ENCODE data around the gene CRB2.
"Not testable (repeated sequence)": the region's sequence is repeated elsewhere in the genome, so short reads cannot be mapped to it uniquely, and the experiment has no call there.

The CRB2 gene

DNA sequence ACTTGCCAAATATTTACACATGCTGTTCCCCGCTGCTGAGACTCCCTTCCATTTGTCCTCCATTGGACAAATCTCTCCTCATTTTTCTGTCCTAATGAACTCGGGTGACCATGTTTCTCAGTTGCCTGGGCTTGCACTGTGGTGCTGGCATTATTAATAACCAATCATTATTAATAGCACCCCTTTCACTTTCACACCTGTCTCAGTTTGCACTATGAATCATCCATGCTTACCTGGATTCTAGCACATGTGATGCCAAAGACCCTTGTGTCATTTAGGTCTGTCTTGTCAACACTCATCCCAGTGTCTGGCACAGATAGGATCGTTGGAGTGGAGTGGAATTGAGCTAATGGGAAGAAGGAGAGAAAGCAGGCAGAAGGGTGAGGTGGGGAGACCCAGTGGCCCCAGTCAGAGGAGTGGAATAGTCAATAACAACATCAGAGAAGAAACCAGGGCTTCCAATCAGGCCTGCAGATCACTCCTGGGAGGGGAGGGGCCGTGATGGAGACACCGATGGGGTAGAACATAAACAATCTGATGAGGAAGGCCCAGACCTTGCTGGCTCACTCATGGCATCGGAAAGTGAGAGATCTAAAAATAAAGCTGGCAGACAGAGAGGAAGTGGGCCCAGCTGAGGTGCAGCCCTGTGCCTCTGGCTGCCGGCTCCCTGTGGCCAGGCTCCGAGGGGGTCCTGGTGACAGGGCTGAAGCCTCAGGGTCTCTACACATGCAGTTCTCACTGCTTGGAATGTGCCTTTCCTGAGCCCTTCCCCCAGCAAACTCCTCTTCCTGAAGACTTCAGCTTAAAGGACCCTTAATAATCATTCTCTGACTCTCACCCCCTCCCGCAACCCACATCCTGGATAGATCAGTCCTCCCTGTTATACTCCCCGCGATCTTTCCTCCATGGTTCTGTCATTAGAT is 33.5 kb upstream of the CRB2 start:
- H3K4me1 Mint-ChIP-seq: peaks cover 48% of the 10 kb centered on the region
- peak overlapping the region; percentile 96 for H3K27ac Mint-ChIP-seq
- CTCF ChIA-PET: interaction anchor here (0.8 to 1.2 kb wide), 5 partner anchors 15 to 54 kb away, joined by 3 to 6 read pairs (median 3); no protein-coding TSS in a partner anchor
- peak overlapping the region; percentile 59 for H3K4me3 Mint-ChIP-seq
- H3K36me3 Mint-ChIP-seq: peaks cover 2% of the 10 kb centered on the region
- peaks cover 19% of the 10 kb centered on the region for H3K27me3 Mint-ChIP-seq
- H3K9me3 Mint-ChIP-seq: no peaks in the 10 kb centered on the region
- DNase-seq: peak; percentile 78

DNA sequence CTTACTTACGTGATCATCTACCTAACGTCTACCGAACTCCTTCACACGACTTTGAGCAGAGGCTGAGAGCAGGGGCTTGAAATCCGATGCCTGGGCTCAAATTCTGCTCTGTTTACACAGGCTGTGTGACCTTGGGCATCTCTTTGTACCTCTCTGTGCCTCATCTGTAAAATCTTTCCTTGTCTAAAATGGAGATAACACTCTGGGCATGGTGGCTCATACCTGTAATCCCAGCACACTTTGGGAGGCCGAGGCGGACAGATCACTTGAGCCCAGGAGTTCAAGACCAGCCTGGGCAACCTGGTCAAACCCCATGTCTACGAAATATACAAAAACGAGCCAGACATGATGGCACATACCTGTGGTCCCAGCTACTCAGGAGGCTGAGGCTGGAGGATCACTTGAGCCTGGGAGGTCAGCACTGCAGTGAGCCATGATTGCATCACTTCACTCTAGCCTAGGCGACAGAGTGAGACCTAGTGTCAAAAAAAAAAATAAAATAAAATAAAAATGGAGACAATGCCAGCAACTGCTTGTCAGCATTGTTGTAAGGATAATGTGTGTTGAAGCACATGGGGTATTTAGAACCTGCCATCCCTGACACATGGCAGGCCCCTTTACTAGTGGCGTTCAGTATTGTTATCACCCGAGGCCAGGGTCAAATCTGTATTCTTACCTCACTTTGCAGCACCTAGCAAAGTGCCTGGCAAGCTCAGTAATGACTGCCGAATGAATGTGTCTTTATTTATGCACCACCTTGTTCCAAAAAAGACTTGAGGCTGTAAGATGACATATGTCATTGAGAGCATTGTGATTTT is 32.6 kb upstream of the CRB2 start:
- CTCF ChIA-PET: interaction anchor here (0.6 to 1.8 kb wide), 8 partner anchors 14 to 296 kb away, joined by 3 to 6 read pairs (median 3); no protein-coding TSS in a partner anchor

GRCh38 chr9:123324767-123325183 is 31.2 kb upstream of the CRB2 start:
- no peak overlapping the region for H3K27ac Mint-ChIP-seq
- H3K9me3 Mint-ChIP-seq: no peaks in the 10 kb centered on the region
- CTCF ChIA-PET: interaction anchor here (1.8 kb wide), 1 partner anchor 24 kb away, joined by 5 read pairs; no protein-coding TSS in a partner anchor
- H3K4me3 Mint-ChIP-seq: no peak overlapping the region
- DNase-seq: no peak
- peaks cover 8% of the 10 kb centered on the region for H3K27me3 Mint-ChIP-seq
- peaks cover 2% of the 10 kb centered on the region for H3K36me3 Mint-ChIP-seq
- H3K4me1 Mint-ChIP-seq: peaks cover 41% of the 10 kb centered on the region

More for the DNA sequence above, 32.6 kb upstream of the CRB2 start:
- peaks cover 44% of the 10 kb centered on the region for H3K4me1 Mint-ChIP-seq
- H3K4me3 Mint-ChIP-seq: peak overlapping the region; percentile 59
- no peaks in the 10 kb centered on the region for H3K9me3 Mint-ChIP-seq
- peaks cover 2% of the 10 kb centered on the region for H3K36me3 Mint-ChIP-seq
- DNase-seq: no peak
- H3K27ac Mint-ChIP-seq: peak overlapping the region; percentile 96
- peaks cover 19% of the 10 kb centered on the region for H3K27me3 Mint-ChIP-seq

DNA sequence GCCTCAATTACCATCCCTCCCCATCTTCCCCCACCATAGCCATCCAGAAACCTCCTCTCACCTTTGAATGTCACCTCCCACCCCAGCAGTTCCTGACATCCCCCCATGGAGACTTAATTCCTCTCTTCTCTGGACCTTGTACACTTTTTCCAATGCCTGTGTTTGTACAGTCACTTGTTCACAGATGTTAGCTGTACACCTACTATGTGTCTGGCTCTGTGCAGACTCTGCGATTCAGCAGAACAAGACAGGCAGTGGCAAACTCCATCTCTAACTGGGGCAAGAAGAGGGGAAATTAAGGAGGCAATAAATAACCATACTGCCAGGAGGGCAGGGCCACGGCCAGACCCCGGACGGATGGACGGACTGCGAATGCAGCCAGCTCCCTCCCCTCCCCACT is 29.8 kb upstream of the CRB2 start:
- peaks cover 32% of the 10 kb centered on the region for H3K4me1 Mint-ChIP-seq
- CTCF ChIA-PET: no interaction called here
- peaks cover 8% of the 10 kb centered on the region for H3K27me3 Mint-ChIP-seq
- H3K27ac Mint-ChIP-seq: no peak overlapping the region
- peaks cover 2% of the 10 kb centered on the region for H3K36me3 Mint-ChIP-seq
- no peak overlapping the region for H3K4me3 Mint-ChIP-seq
- DNase-seq: no peak
- no peaks in the 10 kb centered on the region for H3K9me3 Mint-ChIP-seq

DNA sequence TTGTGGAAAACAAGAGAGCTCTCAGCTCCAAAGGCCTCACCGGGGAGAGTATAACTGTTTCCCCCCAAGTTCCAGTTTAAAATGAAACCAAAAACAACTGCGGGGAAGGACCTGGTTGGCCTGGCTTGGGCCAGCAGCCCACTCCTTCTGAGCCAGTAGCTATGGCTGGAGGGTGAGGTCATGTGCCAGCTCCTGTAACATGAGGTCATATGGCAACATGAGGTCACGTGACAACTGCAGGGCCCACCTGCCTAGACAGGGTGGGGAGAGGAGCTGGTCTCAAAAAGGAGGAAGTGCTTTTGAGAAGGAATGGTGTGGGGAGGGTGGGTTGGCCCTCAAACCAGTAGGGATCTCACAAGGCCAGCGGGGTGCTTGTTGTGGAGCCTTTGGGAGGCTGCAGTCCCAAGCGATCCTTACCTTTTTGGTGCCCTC is 29.3 kb upstream of the CRB2 start:
- Mint-ChIP-seq H3K4me3 (no peak overlapping the region), H3K36me3 (peaks cover under 1% of the 10 kb centered on the region), H3K27me3 (peaks cover 8% of the 10 kb centered on the region), H3K4me1 (peaks cover 27% of the 10 kb centered on the region), H3K9me3 (no peaks in the 10 kb centered on the region), H3K27ac (no peak overlapping the region)
- DNase-seq: no peak
- CTCF ChIA-PET: no interaction called here

DNA sequence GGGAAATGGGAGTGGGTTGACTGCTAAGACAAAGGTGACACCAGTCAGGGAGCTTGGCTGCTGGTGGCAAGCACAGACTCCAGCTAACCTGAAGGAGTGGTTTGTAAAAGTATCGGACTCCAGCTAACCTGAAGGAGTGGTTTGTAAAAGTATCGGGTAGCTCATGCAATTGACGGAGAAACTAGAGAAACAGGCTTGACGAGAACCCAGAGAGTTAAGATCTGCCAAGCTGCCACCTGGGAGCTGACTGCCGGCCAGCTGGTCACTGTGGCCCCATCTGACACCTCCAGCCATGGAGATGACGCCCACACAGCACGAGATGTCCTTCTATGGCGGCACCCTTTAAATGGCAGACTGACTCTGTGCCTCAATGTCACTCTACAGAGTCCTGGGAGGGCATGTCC is 28.3 kb upstream of the CRB2 start:
- Mint-ChIP-seq H3K9me3 (no peaks in the 10 kb centered on the region), H3K4me1 (peaks cover 17% of the 10 kb centered on the region), H3K27me3 (peaks cover 8% of the 10 kb centered on the region), H3K36me3 (no peaks in the 10 kb centered on the region), H3K27ac (no peak overlapping the region), H3K4me3 (no peak overlapping the region)
- DNase-seq: no peak
- CTCF ChIA-PET: interaction anchor here (1.1 to 1.8 kb wide), 2 partner anchors 12 to 22 kb away, joined by 4 to 5 read pairs; no protein-coding TSS in a partner anchor

- H3K27me3 Mint-ChIP-seq: peaks cover 8% of the 10 kb centered on the region
- no peaks in the 10 kb centered on the region for H3K36me3 Mint-ChIP-seq
- no peak overlapping the region for H3K4me3 Mint-ChIP-seq
- no peak overlapping the region for H3K27ac Mint-ChIP-seq
- no peak for DNase-seq
- CTCF ChIA-PET: interaction anchor here (1.8 kb wide), 1 partner anchor 10 kb away, joined by 5 read pairs; no protein-coding TSS in a partner anchor
- peaks cover 3% of the 10 kb centered on the region for H3K4me1 Mint-ChIP-seq
- no peaks in the 10 kb centered on the region for H3K9me3 Mint-ChIP-seq
Measured at GRCh38 chr9:123329329-123329955, 26.6 kb upstream of the CRB2 start.

DNA sequence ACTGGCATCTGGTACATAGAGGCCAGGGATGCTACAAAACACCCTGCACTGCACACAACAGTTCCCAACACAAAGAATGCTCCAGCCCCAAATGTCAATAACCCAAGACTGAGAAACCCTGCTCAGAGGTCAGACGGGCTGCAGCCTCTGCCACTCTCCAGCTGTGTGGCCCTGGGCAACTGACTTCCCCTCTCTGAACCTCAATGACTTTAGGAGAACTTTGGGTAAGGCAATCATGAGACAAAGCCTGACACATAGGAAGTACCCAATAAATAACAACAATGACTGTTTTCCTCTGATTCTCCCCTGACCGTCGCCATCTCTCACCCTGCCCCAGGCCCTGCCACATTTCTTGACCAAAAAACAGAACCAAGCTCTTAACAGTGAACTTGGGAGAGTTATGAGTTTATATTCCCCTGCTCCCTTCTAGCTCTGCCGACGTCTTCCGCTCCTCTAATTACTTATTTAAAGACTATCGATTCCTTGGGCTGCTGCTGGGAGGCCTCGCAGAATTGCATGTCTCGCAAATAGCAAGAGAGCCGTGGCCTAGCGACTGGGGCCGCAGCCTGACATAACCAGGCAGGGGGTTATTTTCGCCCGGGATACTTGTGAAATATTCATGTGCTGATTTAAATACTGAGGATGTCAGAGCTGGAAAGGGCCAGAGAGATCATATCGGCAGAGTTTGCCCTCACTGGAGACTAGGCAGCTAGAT is 24.5 kb upstream of the CRB2 start:
- Mint-ChIP-seq H3K27me3 (peaks cover 1% of the 10 kb centered on the region), H3K36me3 (no peaks in the 10 kb centered on the region), H3K4me1 (peaks cover 2% of the 10 kb centered on the region), H3K4me3 (no peak overlapping the region), H3K9me3 (no peaks in the 10 kb centered on the region), H3K27ac (no peak overlapping the region)
- CTCF ChIA-PET: no interaction called here
- DNase-seq: no peak

DNA sequence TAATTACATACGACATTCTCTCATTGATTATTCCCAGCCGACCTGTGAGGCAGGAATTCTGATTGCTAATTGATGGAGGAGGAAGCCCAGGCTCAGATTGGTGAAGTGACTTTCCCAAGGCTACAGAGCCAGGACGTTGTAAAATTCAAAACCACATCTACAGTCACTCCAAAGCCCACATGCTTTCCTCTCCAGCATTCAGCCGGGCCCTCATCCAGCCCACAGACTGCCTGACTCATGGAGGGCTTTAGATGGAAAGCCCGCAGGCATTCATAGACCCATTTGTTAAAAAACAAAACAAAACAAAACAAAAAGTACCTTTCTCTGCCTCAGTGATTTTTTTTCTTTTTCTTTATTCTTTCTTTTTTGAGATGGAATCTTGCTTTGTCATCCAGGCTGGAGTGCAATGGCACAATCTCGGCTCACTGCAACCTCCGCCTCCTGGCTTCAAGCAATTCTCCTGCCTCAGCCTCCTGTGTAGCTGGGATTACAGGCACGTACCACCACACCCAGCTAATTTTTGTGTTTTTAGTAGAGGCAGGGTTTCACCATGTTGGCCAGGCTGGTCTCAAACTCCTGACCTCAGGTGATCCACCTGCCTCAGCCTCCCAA is 22.8 kb upstream of the CRB2 start:
- H3K4me3 Mint-ChIP-seq, H3K36me3 Mint-ChIP-seq, H3K27ac Mint-ChIP-seq, H3K27me3 Mint-ChIP-seq, CTCF ChIA-PET, H3K4me1 Mint-ChIP-seq, DNase-seq, H3K9me3 Mint-ChIP-seq: not testable (repeated sequence)

GRCh38 chr9:123334639-123335038 is 21.4 kb upstream of the CRB2 start:
- Mint-ChIP-seq H3K9me3 (no peaks in the 10 kb centered on the region), H3K4me1 (peaks cover 22% of the 10 kb centered on the region), H3K27ac (no peak overlapping the region), H3K27me3 (peaks cover 4% of the 10 kb centered on the region), H3K36me3 (no peaks in the 10 kb centered on the region), H3K4me3 (no peak overlapping the region)
- DNase-seq: no peak
- CTCF ChIA-PET: no interaction called here

- Mint-ChIP-seq H3K9me3 (no peaks in the 10 kb centered on the region), H3K36me3 (no peaks in the 10 kb centered on the region), H3K27me3 (peaks cover 4% of the 10 kb centered on the region), H3K27ac (no peak overlapping the region), H3K4me1 (peaks cover 30% of the 10 kb centered on the region), H3K4me3 (no peak overlapping the region)
- CTCF ChIA-PET: no interaction called here
- no peak for DNase-seq
Measured at GRCh38 chr9:123335193-123335985, 20.6 kb upstream of the CRB2 start.

- peaks cover 35% of the 10 kb centered on the region for H3K4me1 Mint-ChIP-seq
- no peak overlapping the region for H3K4me3 Mint-ChIP-seq
- CTCF ChIA-PET: no interaction called here
- DNase-seq: no peak
- no peak overlapping the region for H3K27ac Mint-ChIP-seq
- H3K36me3 Mint-ChIP-seq: no peaks in the 10 kb centered on the region
- H3K9me3 Mint-ChIP-seq: no peaks in the 10 kb centered on the region
- H3K27me3 Mint-ChIP-seq: peaks cover 4% of the 10 kb centered on the region
Measured at GRCh38 chr9:123335986-123336329, 20.0 kb upstream of the CRB2 start.

GRCh38 chr9:123336449-123336848 is 19.5 kb upstream of the CRB2 start:
- no peak for DNase-seq
- H3K9me3 Mint-ChIP-seq: no peaks in the 10 kb centered on the region
- no peak overlapping the region for H3K27ac Mint-ChIP-seq
- no peak overlapping the region for H3K4me3 Mint-ChIP-seq
- CTCF ChIA-PET: no interaction called here
- H3K36me3 Mint-ChIP-seq: no peaks in the 10 kb centered on the region
- peaks cover 4% of the 10 kb centered on the region for H3K27me3 Mint-ChIP-seq
- H3K4me1 Mint-ChIP-seq: peaks cover 40% of the 10 kb centered on the region

All from activated naive CD4-positive, alpha-beta T cell treated with anti-CD3 and anti-CD28 coated beads, Interleukin-2, amount 10 ng/mL, durations not matched to agents 7 days and 5 days (primary cell).